ENCODE results near the gene PLCE1. TPM values are rescaled to one million over a fixed set of nuclear protein-coding genes. Genes with fewer than 3 reads are reported as not detected.
"Not testable (repeated sequence)": the region's sequence is repeated elsewhere in the genome, so short reads cannot be mapped to it uniquely, and the experiment has no call there.

PLCE1 gene
- total RNA-seq, 2 donors from 2014 or later, result 3.9 to 5.3 TPM

GRCh38 chr10:93963434-93963833 lies 30.3 kb upstream of the PLCE1 start:
- Histone ChIP-seq H3K9me3 (no peaks in the 10 kb centered on the region), H3K4me3 (no peak overlapping the region), H3K27ac (no peak overlapping the region), H3K27me3 (no peaks in the 10 kb centered on the region), H3K36me3 (replicated peaks in 1 of 2; ENCODE audit: insufficient read depth in 1 of 2, low read depth in 2 of 2) (no peaks in the 10 kb centered on the region), H3K4me1 (no peaks in the 10 kb centered on the region)
- TF ChIP-seq, protein P1, sequence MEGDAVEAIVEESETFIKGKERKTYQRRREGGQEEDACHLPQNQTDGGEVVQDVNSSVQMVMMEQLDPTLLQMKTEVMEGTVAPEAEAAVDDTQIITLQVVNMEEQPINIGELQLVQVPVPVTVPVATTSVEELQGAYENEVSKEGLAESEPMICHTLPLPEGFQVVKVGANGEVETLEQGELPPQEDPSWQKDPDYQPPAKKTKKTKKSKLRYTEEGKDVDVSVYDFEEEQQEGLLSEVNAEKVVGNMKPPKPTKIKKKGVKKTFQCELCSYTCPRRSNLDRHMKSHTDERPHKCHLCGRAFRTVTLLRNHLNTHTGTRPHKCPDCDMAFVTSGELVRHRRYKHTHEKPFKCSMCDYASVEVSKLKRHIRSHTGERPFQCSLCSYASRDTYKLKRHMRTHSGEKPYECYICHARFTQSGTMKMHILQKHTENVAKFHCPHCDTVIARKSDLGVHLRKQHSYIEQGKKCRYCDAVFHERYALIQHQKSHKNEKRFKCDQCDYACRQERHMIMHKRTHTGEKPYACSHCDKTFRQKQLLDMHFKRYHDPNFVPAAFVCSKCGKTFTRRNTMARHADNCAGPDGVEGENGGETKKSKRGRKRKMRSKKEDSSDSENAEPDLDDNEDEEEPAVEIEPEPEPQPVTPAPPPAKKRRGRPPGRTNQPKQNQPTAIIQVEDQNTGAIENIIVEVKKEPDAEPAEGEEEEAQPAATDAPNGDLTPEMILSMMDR (IDR thresholded peaks at IDR 0.05), result no peak
- TF ChIP-seq POLR2A (IDR thresholded peaks at IDR 0.05), result no peak
- intact Hi-C loops (cut with DNase I), result no loop called here
- 91 to 92% methylated on average over 5 of the region's 5 CpGs for WGBS, 2 donors
- DNase-seq, result no peak
- ATAC-seq, result no peak

DNA sequence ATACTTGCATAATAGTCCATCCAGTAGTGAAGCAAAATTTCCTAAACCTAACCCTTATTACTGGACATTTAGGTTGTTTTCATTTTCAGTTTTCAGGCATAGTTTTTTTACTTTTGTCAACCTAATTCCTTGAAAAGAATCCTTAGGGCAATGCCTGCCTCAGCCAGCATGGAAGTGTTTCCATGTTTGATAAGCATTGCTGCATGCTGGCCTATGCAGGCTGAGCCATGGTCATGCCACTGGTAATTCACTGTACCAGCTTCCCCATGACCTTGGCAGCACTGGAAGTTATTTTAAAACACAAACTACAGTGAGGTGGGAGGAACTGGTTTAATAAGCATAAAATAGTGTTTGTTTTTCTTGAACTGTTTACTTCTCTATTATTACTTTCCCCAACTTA lies 27.8 kb upstream of the PLCE1 start:
- no peak for TF ChIP-seq POLR2A (IDR thresholded peaks at IDR 0.05)
- TF ChIP-seq, protein P1 (IDR thresholded peaks at IDR 0.05), result no peak
- Histone ChIP-seq H3K4me3 (no peak overlapping the region), H3K36me3 (replicated peaks in 1 of 2; ENCODE audit: insufficient read depth in 1 of 2, low read depth in 2 of 2) (no peaks in the 10 kb centered on the region), H3K27ac (no peak overlapping the region), H3K9me3 (no peaks in the 10 kb centered on the region), H3K4me1 (no peaks in the 10 kb centered on the region), H3K27me3 (no peaks in the 10 kb centered on the region)
- ATAC-seq, result no peak
- DNase-seq, result no peak
- intact Hi-C loops (cut with DNase I), result no loop called here

GRCh38 chr10:93967756-93968155 lies 26.0 kb upstream of the PLCE1 start:
- ATAC-seq (no peak), DNase-seq (no peak)
- Histone ChIP-seq H3K27me3 (no peaks in the 10 kb centered on the region), H3K4me1 (no peaks in the 10 kb centered on the region), H3K27ac (no peak overlapping the region), H3K36me3 (replicated peaks in 1 of 2; ENCODE audit: insufficient read depth in 1 of 2, low read depth in 2 of 2) (no peaks in the 10 kb centered on the region), H3K9me3 (no peaks in the 10 kb centered on the region), H3K4me3 (no peak overlapping the region)
- WGBS, 2 donors, result 91 to 94% methylated on average over 2 of the region's 2 CpGs
- TF ChIP-seq, protein P1 (IDR thresholded peaks at IDR 0.05), result no peak
- no peak for TF ChIP-seq POLR2A (IDR thresholded peaks at IDR 0.05)
- intact Hi-C loops (cut with DNase I), result no loop called here

DNA sequence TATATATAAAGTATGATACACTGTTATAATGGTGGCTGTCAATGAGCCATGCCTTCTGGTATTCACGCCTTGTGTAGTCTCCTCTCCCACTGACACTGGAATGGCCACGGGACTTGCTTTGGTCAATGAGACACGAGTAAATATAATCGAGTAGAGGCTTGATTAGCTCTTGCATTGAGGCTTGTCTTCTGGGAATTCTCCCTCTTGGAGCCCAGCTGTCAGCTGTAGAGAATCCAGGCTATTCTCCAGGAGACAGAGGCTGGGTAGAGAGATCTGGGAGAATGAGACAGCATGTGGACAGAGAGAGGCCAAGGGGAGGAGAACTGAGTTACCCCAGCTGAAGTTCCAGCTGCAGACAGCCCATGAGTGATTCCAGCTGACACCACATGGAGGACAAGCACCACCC lies 25.2 kb upstream of the PLCE1 start:
- no peaks in the 10 kb centered on the region for H3K27me3 ChIP-seq

DNA sequence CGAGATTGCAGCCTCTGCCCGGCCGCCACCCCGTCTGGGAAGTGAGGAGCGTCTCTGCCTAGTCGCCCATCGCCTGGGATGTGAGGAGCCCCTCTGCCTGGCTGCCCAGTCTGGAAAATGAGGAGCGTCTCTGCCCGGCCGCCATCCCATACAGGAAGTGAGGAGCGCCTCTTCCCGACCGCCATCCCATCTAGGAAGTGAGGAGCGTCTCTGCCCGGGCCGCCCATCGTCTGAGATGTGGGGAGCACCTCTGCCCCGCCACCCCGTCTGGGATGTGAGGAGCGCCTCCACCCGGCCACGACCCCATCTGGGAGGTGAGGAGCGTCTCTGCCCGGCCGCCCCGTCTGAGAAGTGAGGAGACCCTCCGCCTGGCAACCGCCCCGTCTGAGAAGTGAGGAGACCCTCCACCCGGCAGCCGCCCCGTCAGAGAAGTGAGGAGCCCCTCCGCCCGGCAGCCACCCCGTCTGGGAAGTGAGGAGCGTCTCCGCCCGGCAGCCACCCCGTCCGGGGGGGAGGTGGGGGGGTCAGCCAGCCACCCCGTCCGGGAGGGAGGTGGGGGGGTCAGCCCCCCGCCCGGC lies 23.2 kb upstream of the PLCE1 start:
- H3K9me3 ChIP-seq; H3K27me3 ChIP-seq; H3K27ac ChIP-seq; H3K4me1 ChIP-seq; DNase-seq; H3K36me3 ChIP-seq (replicated peaks in 1 of 2; ENCODE audit: insufficient read depth in 1 of 2, low read depth in 2 of 2); ATAC-seq; intact Hi-C loops (cut with DNase I); H3K4me3 ChIP-seq: not testable (repeated sequence)
- WGBS, 2 donors, result 93 to 100% methylated on average over 8 to 35 of the region's 44 CpGs

More for the DNA sequence above, 25.2 kb upstream of the PLCE1 start:
- no peak for TF ChIP-seq POLR2A (IDR thresholded peaks at IDR 0.05)
- TF ChIP-seq, protein P1 (IDR thresholded peaks at IDR 0.05), result no peak
- no peak for ATAC-seq
- Histone ChIP-seq H3K4me3 (no peak overlapping the region), H3K4me1 (no peaks in the 10 kb centered on the region), H3K9me3 (no peaks in the 10 kb centered on the region), H3K27ac (no peak overlapping the region), H3K36me3 (replicated peaks in 1 of 2; ENCODE audit: insufficient read depth in 1 of 2, low read depth in 2 of 2) (no peaks in the 10 kb centered on the region)
- intact Hi-C loops (cut with DNase I), result no loop called here
- DNase-seq, result no peak
- WGBS, 2 donors, result 73% methylated on average over 4 of the region's 4 CpGs
